Prostate gland (tissue), 2 donors: ENCODE results near the gene KRTAP1-5. TPM values are rescaled to one million over a fixed set of nuclear protein-coding genes. Genes with fewer than 3 reads are reported as not detected.

ENCODE experiments used
- small RNA-seq, 2 donors: library from RNA; depleted of rRNA; stranded (forward); fragments of <200 nt; gene quantifications; one replicate each; pipeline ENCODE3, GENCODE V24; 2016
- total RNA-seq, 2 donors: library from RNA; depleted of rRNA; stranded (reverse); fragments of >200 nt; gene quantifications; one replicate each; pipeline ENCODE4 v1.1.0, GENCODE V29; 2016

The KRTAP1-5 gene
- total RNA-seq, 2 donors from 2014 or later = 0.51 TPM; not detected in 1

Small RNAs within 50 kb of the gene (small RNA-seq; reads per million reads assigned to genes)
- 0 reads per million in 2 donors for gene KRTAP3-4P

Other genes starting within 250 kb of the KRTAP1-5 start
- gene KRT27, start 244.7 kb downstream of the KRTAP1-5 start, total RNA-seq = not detected
- not detected for gene KRT28, start 227.2 kb downstream of the KRTAP1-5 start, total RNA-seq
- gene KRT10, start 204.6 kb downstream of the KRTAP1-5 start, total RNA-seq = 10 to 100 TPM in 1 of 2 donors, 1 to 10 TPM in 1; 5.8 to 23.6 TPM
- not detected for gene KRT12, start 160.0 kb downstream of the KRTAP1-5 start, total RNA-seq
- gene KRT20, start 142.0 kb downstream of the KRTAP1-5 start, total RNA-seq = not detected
- gene KRT23, start 89.6 kb downstream of the KRTAP1-5 start, total RNA-seq = 10 to 100 TPM; 19.6 to 38.9 TPM
- not detected for gene KRT39, start 60.3 kb downstream of the KRTAP1-5 start, total RNA-seq
- gene KRT40, start 42.9 kb downstream of the KRTAP1-5 start, total RNA-seq = under 1 TPM in 1 of 2 donors, not detected in 1; 0.74 TPM
- not detected for gene KRTAP3-3, start 33.0 kb downstream of the KRTAP1-5 start, total RNA-seq
- not detected for gene KRTAP3-2, start 27.3 kb downstream of the KRTAP1-5 start, total RNA-seq
- not detected for gene KRTAP3-1, start 18.1 kb downstream of the KRTAP1-5 start, total RNA-seq
- not detected for gene KRTAP1-4, start 3.0 kb upstream of the KRTAP1-5 start, total RNA-seq
- not detected for gene KRTAP1-3, start 7.7 kb upstream of the KRTAP1-5 start, total RNA-seq
- 1 to 10 TPM in 1 of 2 donors, not detected in 1; 1.4 TPM for gene KRTAP1-1, start 14.2 kb upstream of the KRTAP1-5 start, total RNA-seq
- gene KRTAP2-1, start 20.1 kb upstream of the KRTAP1-5 start, total RNA-seq = not detected
- not detected for gene KRTAP2-2, start 28.0 kb upstream of the KRTAP1-5 start, total RNA-seq
- gene KRTAP2-3, start 32.9 kb upstream of the KRTAP1-5 start, total RNA-seq = not detected
- not detected for gene KRTAP2-4, start 38.7 kb upstream of the KRTAP1-5 start, total RNA-seq
- gene KRTAP4-7, start 56.9 kb upstream of the KRTAP1-5 start, total RNA-seq = not detected
- not detected for gene KRTAP4-8, start 70.9 kb upstream of the KRTAP1-5 start, total RNA-seq
- gene KRTAP4-16, start 75.0 kb upstream of the KRTAP1-5 start, total RNA-seq = not detected
- not detected for gene KRTAP4-9, start 78.2 kb upstream of the KRTAP1-5 start, total RNA-seq
- gene KRTAP4-11, start 91.2 kb upstream of the KRTAP1-5 start, total RNA-seq = not detected
- not detected for gene KRTAP4-12, start 97.0 kb upstream of the KRTAP1-5 start, total RNA-seq
- gene KRTAP4-6, start 113.3 kb upstream of the KRTAP1-5 start, total RNA-seq = not detected
- gene KRTAP4-5, start 122.6 kb upstream of the KRTAP1-5 start, total RNA-seq = not detected
- gene KRTAP4-4, start 133.5 kb upstream of the KRTAP1-5 start, total RNA-seq = not detected
- gene KRTAP4-3, start 141.0 kb upstream of the KRTAP1-5 start, total RNA-seq = not detected
- gene KRTAP4-2, start 151.0 kb upstream of the KRTAP1-5 start, total RNA-seq = not detected
- gene KRTAP4-1, start 157.7 kb upstream of the KRTAP1-5 start, total RNA-seq = not detected
- not detected for gene KRTAP9-1, start 162.7 kb upstream of the KRTAP1-5 start, total RNA-seq
- not detected for gene KRTAP9-2, start 199.4 kb upstream of the KRTAP1-5 start, total RNA-seq
- gene KRTAP9-3, start 205.2 kb upstream of the KRTAP1-5 start, total RNA-seq = not detected
- gene KRTAP9-8, start 210.8 kb upstream of the KRTAP1-5 start, total RNA-seq = not detected
- gene KRTAP9-4, start 222.5 kb upstream of the KRTAP1-5 start, total RNA-seq = not detected
- gene KRTAP9-9, start 228.2 kb upstream of the KRTAP1-5 start, total RNA-seq = not detected
- not detected for gene KRTAP9-6, start 238.2 kb upstream of the KRTAP1-5 start, total RNA-seq
- gene KRTAP9-7, start 248.5 kb upstream of the KRTAP1-5 start, total RNA-seq = not detected